Measurements from ENCODE around the gene TBL2.
A peak's percentile ranks its signal among the peaks of the same experiment; 100 is the strongest.
"Not testable (repeated sequence)": the region's sequence is repeated elsewhere in the genome, so short reads cannot be mapped to it uniquely, and the experiment has no call there.

Gene TBL2

DNA sequence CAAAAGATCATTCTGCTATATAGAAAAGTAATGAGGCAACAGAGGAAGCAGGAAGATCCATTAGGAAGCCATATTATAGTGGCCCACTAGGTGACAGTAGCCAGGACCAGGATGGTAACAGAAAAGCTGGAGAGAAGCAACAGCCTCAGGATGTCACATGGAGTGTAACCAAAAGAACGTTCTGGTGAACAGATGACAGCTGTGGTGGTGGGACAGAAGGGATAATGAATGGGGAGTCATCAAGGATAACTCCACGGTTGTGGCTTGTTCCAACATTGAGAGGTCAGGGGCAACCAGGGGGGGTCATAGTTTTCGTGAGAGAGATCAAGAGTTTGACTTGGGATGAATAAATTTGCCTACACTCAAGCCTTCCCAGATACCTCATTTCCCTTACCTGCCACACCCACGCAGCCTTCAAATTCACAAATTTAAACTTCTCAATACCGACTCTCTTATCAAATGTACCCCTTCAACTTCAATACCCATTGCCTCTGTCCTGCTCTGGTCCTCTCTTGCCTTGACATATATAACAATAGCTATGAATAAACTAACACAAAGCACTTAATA lies 9.3 kb downstream of the TBL2 start:
- no peak for DNase-seq

DNA sequence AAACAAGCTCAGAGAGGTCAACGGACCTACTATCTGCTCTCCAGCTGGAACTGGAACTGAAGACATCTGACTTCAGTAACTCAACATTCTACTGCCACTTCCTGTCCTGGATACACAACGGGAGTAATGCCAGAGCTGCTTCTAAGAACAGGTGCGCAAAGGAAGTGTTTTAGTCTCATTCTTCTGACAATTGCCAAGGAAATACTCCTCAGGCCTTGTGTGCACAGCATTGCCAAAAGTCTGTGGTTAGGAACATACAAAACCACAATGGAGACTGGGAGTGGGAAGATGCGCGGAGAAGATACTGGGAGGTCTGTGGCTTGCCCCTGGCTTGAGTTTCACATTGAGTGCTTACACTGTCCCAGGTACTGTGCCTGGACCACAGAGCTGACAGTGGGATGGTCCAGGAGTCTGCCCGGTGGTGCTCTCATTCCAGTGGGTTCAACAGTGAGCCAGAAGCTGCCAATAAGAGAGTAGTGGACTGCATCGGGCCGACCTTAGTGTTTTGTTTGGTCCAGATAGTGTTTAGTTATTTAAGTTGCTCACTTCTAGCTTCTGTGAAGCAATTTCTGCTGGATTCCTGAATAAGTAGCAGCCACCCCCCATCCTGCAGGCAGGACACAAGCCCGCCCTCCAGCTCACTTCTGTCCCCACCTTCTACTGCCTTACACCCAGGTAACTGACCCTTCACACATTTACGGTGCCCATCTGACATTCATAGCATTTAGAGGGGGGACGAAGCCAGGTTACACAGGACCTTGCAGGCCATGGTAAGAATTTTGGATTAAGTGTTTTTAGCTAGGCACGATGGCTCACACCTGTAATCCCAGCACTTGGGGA lies 10.3 kb downstream of the TBL2 start:
- no peak for DNase-seq

DNA sequence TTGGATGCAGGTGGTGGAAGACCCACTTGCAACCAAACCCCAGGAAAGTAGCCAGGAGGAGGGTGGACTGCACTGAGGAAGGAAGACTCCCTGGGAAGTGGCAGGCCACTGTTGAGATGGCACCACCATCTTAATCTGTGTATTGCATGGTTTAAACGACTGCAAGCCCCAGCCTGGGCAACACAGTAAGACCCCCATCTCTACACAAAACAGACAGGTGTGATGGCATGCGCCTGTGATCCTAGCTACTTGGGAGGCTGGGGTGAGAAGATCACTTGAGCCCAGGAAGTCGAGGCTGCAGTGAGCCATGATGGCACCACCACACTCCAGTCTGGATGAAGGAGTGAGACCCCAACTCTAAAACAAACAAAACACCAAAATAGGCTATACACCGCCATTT lies 11.2 kb downstream of the TBL2 start:
- no peak for DNase-seq

DNA sequence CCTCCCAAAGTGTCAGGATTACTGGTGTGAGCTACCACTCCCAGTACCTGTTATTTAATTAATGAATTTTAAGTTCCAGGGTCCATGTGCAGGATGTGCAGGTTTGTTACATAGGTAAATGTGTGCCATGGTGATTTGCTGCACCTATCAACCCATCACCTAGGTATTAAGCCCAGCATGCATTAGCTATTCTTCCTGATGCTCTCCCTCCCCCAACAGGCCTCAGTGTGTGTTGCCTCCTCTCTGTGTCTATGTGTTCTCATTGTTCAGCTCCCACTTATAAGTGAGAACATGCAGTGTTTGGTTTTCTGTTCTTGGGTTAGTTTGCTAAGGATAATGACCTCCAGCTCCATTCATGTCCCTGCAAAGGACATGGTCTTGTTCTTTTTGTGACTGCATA lies 11.9 kb downstream of the TBL2 start:
- DNase-seq, result not testable (repeated sequence)

DNA sequence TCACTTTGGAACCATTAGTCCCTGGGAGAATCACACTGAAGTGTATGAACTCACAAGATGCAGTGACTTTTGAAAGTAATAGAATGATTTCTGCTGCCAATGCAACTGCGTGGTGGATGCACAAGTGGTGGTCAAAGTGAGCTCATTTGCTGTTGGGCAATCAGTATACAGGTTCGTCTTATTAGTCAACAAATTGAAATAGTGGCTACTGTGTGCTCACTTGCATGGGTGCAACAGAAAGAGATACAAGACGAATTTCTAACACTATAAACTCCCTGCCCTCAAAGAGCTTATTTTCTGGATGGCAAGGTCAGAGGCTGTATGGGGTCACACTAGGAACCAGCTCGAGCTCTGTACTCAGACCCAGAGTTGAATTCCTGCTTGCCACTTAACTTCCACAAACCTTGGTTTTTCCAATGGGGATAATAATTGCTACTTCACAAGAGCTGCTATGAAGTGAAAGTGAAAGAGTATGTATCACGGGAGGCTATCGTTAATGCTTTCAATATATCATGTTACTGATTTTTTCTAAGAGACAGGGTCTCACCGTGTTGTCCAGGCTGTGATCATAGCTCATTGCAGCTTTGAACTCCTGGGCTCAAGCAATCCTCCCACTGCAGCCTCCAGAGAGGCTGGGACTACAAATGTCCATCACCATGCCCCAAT lies 12.6 kb downstream of the TBL2 start:
- DNase-seq, result peak; percentile 57

DNA sequence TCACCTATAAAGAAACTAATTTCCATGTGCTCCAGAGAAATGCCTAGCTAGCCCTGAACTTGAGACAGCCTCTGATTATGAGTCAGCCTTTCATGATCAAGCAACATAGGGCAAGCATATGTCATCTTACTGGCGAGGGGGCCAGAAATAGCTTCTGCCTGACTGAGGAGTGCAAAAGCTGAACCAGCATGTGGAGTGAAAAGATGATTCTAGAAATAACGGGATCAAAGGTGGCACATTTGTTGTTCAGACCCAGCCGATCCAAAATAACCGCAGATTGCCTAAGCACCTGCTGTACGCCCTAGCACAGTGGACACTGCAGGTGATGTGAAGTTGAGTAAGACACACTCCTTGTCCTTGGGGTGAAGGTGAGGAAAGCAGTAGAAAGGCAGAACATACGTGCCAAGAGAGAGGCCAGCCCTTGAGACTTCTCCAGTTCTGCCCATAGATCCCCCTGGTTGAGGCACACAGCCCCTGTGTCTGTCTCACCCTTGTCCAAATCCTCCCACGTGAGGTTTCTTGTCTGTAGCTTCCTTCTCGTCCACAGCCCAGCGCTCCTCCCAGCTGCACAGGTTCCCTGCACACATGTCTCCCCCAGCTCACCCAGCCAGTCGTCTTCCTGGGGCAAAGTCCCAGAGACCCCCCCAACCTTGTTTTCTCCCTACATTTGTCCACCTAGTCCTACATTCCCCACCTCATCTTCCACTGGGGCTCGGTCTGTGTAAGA lies 18.1 kb downstream of the TBL2 start:
- peak; percentile 81 for DNase-seq

DNA sequence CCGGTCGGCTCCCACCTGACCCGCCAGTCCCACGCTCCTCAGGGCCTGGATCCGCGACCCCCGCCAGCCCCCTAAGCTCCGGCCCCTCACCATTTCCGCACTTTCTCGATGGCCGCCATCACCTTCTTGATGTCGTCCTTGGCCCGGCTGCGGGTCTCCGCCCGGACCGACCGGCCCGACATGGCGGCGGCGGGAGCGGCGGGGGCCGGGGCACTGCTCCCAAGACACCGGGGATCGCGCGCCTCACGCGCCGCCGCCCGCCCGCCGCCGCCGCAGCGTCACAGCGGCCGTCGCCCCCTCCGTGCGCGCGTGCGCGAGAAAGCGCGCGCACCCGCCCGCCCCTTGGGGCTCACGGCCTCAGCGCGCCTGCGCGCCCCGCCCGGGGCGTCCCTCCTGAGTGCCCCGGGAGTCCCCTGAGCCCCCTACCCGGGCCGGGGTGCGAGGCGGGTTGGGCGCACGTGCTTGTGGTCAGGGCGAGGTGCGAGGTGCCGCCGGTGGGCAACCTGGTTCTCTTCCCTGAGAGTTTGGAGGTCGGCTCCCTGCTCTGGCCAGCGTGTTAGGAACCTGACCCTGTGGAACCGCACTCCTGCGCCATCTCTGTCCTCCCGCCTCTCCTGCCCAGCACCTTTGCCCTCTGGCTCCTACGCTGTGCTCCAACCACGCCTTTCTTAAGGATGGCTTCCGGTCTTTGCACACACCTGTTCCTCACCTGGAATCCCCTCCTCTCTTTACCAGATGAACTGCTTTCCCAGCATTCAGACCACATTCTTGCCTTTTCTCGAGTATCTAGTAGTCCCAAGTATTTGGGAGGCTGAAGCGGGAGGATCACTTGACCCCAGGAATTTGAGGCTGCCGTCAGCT lies 20.8 kb downstream of the TBL2 start, which contains the start of gene BCL7B:
BCL7B (minus strand) TSS at position 294 of the 861 bp plus-strand sequence; CDS start at position 182, 112 bp downstream.
- peak; percentile 90 for DNase-seq

DNA sequence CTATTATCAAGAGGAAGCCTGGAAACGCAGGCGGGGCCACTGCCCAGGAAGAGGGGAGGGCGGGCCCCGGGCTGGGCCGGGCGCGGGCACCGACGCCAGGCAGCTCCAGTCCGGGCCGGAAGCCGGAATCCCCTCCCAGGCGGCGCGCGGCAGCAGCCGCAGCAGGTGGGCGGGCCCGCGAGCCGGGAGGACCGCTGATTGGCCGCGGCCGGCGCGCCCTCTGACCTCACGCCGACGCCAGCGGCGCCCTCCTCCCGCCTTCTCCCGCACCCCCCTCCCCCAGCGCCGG lies 21.3 kb downstream of the TBL2 start:
- peak; percentile 98 for DNase-seq

DNA sequence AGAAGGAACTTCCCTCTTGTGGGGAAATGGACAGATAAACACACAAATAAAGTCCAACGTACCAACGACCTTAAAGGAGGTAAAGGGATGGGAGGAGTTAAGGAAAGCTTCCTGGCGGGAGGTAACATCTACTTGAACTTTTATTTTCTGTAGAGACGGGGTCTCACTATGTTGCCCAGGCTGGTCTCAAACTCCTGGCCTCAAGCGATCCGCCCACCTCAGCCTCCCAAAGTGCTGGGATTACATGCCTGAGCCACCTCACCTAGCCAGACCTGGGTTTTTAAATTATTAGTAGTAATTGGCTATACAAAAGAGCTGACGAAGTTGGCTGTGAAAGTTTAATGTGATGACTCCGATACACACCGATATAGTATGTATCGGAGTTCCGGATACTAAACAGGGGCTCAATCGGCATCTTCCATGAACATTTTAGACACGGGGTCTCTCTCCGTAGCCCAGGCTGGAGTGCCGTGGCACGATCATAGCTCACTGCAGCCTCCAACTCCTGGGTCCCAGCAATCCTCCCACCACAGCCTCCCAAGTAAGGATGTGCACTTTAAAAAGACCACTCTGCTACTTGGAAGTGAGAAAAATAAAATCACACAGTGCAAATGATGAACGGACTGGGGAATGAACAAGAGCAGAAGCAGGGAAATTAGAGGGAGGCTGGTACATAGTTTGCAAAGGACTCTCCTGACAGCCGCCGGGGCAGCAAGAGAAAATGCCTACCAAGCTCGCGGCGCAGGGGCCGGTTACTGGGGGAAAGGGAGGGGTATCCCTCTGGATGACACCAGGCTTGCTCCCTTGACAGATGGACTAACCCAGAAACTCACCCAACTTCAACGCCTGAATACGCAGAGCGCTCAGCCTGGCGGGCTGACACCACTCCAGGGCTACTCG lies 21.9 kb downstream of the TBL2 start:
- DNase-seq, result no peak

DNA sequence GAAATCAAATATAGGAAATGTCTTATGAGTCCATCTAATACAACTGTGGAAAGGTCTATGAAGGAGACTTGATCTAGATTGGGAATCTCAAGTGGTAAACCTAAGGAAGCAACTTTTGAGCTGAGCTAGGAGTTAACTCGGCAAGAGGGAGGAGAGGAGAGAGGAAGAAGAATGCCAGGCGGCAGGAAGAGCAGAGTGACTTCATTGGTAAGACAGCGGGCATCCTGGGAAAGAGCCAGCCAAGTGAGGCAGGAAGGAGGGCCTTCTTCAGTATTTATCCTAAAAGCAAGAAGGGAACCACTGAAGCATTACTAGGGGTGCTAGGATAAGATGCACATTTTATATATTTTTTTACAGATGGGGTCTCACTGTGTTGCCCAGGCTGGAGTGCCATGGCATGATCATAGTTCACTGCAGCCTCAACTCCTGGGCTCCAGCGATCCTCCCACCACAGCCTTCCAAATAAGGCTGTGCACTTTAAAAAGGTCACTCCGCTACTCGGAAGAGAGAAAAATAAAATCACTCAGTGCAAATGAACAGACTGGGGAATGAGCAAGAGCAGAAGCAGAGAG lies 22.9 kb downstream of the TBL2 start:
- no peak for DNase-seq

DNA sequence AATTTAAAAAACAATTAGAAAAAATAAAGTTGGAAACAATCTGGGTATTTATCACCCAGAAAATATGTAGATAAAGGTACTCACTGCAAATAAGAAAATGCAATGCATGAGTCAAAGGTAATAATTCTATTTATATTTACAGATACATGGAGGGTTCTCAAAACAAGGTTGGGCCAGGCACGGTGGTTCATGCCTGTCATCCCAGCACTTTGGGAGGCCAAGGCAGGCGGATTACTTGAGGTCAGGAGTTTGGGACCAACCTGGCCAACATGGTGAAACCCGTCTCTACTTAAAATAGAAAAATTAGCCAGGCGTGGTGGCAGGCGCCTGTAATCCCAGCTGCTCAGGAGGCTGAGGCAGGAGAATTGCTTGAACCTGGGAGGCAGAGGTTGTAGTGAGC lies 28.3 kb downstream of the TBL2 start:
- DNase-seq, result not testable (repeated sequence)

DNA sequence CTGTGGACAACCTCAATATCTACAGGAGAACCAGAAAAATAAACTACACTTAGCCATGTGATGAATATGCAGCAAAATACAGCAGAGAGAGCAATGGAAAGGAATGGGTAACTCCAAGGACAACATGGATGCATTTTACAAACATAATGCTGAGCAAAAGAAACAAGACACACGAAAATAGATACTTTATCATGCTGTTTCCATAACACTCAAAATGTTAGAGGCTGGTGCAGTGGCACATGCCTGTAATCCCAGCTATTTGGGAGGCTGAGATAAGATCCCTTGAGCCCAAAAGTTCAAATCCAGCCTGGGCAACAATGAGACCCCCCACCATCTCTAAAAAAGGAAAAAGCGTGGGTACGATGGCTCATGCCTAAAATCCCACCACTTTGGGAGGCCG lies 29.2 kb downstream of the TBL2 start:
- DNase-seq, result no peak

DNA sequence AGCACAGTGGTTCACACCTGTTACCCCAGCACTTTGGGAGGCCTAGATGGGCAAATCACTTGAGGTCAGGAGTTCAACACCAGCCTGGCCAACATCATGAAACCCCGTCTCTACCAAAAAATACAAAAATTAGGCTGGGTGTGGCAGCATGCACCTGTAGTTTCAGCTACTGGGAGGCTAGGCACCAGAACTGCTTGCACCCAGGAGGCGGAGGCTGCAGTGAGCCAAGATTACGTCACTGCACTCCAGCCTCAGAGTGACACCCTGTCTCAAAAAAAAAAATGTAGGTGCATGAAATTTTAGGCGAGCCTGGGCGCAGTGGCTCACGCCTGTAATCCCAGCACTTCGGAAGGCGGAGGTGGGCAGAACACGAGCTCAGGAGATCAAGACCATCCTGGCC lies 30.5 kb downstream of the TBL2 start:
- no peak for DNase-seq

DNA sequence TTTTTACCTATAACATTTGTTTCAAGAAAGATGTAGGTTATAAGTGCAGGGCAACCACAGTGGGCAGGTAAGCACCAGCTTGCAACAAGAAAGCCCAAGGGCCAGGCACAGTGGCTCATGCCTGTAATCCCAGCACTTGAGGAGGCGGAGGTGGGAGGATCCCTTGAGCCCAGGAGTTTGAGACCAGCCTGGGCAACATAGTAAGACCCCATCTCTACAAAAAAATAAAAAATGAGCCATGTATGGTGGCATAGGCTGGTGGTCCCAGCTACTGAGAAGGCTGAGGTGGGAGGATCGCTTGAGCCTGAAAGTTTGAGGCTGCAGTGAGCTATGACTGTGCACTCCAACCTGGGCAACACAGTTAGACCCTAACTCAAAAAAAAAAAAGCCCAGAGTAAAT lies 33.7 kb downstream of the TBL2 start:
- DNase-seq, result no peak

DNA sequence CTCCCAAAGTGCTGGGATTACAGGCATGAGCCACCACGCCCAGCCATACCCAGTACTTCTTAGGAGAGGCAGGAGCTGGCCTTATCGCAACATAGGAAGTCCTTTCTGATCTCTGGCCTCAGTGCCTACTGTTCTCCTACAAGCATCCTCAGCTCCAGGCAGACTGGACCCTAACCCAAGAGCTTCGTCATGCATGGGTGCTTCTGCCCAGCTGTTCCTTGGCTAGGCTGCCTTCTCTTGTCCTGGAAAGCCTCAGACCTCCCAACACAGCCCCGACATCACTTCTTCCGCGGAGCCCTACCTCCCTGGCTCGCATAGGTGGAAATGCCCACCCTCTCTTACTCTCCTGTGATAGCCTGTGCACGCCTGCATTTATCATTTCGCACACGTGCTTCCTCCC lies 36.7 kb downstream of the TBL2 start:
- DNase-seq, result no peak

DNA sequence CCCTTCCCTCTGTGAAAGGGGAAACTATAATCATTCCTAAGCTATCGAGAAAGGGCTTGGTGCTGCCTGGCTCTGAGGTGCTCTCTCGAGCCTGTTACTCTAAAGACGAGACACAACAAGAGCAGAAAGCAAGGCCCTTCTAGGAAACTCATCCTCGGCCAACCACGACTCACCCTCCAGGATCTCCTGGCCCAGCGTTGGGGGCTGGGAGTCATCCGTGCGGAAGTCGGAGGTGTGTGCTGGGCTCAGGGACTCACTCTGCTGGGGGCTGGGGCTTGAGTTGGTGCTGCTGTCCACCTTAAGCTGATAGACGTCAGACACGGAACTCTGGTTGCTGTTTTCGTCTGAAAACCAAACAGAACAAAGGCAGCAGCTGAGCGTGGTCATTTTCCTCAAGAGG lies 38.7 kb downstream of the TBL2 start:
- DNase-seq, result no peak

DNA sequence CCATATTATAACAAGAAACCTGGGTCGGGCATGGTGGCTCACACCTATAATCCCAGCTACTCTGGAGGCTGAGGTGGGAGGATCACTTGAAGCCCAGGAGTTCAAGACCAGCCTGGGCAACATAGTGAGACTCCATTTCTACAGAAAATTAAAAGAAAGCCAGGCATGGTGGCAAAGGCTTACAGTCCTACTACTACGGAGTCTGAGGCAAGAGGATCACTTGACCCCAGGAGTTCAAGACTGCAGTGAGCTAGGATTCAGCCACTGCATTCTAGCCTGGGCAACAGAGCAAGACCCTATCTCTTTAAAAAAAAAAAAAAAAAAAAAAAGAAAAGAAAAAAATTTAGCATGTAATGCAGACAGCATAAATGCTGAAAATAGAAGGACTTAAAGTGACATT lies 39.9 kb downstream of the TBL2 start:
- DNase-seq, result not testable (repeated sequence)

DNA sequence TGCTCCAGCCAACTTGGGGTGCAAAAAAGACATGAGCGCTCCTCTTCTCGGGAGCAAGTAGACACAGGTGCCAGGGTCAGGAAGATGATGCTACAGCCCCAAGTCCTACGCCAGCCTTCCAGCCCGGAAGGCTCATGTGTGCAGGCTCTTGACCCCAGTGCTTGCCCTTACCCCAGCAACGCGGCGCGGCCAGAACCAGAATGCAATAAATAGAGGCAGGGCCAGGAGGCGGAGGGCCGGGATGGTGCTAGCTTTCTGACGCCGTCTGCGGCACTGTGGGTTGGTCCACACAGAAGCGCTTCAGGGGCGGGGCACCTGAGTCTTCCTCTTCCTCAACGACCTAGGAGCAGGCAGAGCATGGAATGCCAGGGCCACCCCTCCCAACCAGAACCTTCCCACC lies 41.3 kb downstream of the TBL2 start:
- no peak for DNase-seq

DNA sequence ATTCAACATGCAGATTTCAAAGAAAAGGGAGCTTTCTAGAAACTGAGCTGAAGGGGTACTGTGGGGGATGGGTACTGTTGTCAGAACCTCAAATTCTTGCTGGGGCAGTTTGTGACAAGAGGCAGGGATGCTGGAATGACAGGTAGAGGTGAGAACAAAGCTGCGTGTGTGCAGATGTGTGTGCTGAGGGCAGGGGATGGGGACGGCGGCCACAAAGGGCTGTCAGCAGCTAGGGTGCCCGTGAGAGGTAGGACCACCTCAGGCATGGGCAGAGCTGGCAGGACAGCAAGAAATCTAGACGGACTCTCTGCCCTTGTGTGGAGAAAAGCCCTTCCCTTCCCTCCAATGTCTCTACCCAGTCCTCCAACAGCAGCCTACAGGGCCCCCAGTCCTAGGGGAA lies 41.9 kb downstream of the TBL2 start:
- no peak for DNase-seq

DNA sequence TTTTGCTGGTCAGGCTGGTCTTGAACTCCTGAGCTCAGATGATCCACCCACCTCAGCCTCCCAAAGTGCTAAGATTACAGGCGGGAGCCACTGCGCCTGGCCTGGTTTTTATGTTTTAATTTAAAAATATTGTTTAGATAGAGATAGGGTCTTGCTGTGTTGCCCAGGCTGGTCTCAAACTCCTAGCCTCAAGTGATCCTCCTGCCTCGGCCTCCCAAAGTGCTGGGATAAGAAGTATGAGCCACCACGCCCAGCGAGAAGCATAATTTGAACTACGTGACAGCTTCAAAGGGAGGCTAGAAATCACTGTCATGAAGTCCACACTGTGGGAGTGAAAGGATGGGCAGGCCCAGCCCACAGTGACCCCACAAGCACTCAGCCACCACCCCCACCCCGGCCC lies 42.5 kb downstream of the TBL2 start:
- not testable (repeated sequence) for DNase-seq

DNA sequence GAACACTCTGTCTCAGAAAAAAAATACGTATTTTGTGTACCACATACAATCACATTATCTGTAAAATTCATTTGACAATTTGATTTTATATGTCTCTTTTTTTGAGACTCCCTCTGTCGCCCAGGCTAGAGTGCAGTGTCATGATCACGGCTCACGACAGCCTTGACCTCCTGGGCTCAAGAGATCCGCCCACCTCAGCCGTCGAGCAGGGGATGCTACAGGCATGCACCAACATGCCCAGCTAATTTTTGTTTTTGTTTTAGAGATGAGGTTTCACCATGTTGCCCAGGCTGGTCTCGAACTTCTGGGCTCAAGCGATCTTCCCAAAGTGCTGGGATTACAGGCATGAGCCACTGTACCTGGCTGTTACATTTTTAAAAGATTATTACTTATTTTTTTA lies 44.6 kb downstream of the TBL2 start:
- DNase-seq, result no peak
